ENCODE results near the gene ACAN.

DNA sequence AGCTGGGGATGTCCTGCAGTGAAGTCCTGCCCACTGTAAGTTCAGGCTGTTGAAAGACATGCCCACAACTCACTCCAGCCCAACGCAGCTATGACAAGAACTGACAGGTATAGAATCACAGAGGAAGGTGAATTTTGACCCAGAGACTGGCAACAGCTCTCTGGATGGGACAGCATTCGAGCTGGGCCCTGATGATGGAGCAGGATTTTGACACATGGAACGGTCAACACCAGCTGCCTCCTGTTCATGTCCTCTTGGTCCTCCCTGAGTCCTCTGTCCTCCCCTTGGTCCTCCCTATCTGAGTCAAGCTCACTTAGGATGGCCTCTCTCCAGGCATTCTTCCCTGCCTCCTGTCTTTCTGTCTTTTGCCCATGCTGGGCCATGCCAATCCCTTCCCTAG is 15.2 kb upstream of the ACAN start:
- TF ChIP-seq, protein P1, sequence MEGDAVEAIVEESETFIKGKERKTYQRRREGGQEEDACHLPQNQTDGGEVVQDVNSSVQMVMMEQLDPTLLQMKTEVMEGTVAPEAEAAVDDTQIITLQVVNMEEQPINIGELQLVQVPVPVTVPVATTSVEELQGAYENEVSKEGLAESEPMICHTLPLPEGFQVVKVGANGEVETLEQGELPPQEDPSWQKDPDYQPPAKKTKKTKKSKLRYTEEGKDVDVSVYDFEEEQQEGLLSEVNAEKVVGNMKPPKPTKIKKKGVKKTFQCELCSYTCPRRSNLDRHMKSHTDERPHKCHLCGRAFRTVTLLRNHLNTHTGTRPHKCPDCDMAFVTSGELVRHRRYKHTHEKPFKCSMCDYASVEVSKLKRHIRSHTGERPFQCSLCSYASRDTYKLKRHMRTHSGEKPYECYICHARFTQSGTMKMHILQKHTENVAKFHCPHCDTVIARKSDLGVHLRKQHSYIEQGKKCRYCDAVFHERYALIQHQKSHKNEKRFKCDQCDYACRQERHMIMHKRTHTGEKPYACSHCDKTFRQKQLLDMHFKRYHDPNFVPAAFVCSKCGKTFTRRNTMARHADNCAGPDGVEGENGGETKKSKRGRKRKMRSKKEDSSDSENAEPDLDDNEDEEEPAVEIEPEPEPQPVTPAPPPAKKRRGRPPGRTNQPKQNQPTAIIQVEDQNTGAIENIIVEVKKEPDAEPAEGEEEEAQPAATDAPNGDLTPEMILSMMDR (IDR thresholded peaks at IDR 0.05): no peak
- TF ChIP-seq POLR2AphosphoS5 (IDR thresholded peaks at IDR 0.05): no peak
